CD4-positive, CD25-positive, alpha-beta regulatory T cell (primary cell): ENCODE results near the gene KCNK1. TPM values are rescaled to one million over a fixed set of nuclear protein-coding genes. Genes with fewer than 3 reads are reported as not detected.

Experiments
- ATAC-seq, 2 donors: fragments of 150-1000 bp; cut with Tn5 transposase; one replicate each; pipeline ENCODE4 v1.10.0; 2021; ENCODE audit warnings: low read depth in 2 of 2, moderate number of reproducible peaks in 2 of 2, moderate library complexity in 1 of 2
- DNase-seq, 3 donors: peaks; one replicate each; pipeline versions ENCODE4 v3.0.0 to v3.0.0-alpha.2; 2012 to 2022; ENCODE audit warnings: mixed read lengths in 1 of 3
- H3K27ac ChIP-seq: one replicate; pipeline ENCODE4 v1.7.0; 2013; ENCODE audit warnings: mild to moderate bottlenecking, low read length; ENCODE audit not compliant: insufficient read depth, poor library complexity, severe bottlenecking
- H3K27me3 ChIP-seq: one replicate; pipeline ENCODE4 v1.7.0; 2013; ENCODE audit warnings: low read length; ENCODE audit not compliant: control insufficient read depth, insufficient read depth
- H3K36me3 ChIP-seq: one replicate; pipeline ENCODE4 v1.7.0; 2013; ENCODE audit warnings: mild to moderate bottlenecking, low read length, moderate library complexity; ENCODE audit not compliant: control insufficient read depth, insufficient read depth
- H3K4me1 ChIP-seq: 2 replicates; pipeline ENCODE4 v1.7.0; 2013; ENCODE audit warnings: mild to moderate bottlenecking, low read length; ENCODE audit not compliant: insufficient read depth, control insufficient read depth, poor library complexity, severe bottlenecking
- H3K4me3 ChIP-seq: one replicate; pipeline ENCODE4 v1.7.0; 2013; ENCODE audit warnings: low read depth, mild to moderate bottlenecking, low read length, moderate library complexity
- H3K9me3 ChIP-seq, 2 experiments: 1 replicate in 1 of 2; 2 replicates in 1 of 2; pipeline ENCODE4 v1.7.0; 2013; ENCODE audit warnings: low read length in 2 of 2, mild to moderate bottlenecking in 1 of 2, moderate library complexity in 1 of 2; ENCODE audit not compliant: control insufficient read depth in 2 of 2
- H3K27ac Mint-ChIP-seq, 3 donors: one replicate each; pipeline ENCODE4 v1.8.0; 2020 to 2022; ENCODE audit warnings: mild to moderate bottlenecking in 3 of 3, mixed read lengths in 3 of 3, moderate library complexity in 2 of 3
- H3K27me3 Mint-ChIP-seq: one replicate; pipeline ENCODE4 v1.8.0; 2022; ENCODE audit warnings: mild to moderate bottlenecking, mixed read lengths
- H3K36me3 Mint-ChIP-seq: one replicate; pipeline ENCODE4 v1.8.0; 2020; ENCODE audit warnings: mixed read lengths
- H3K4me1 Mint-ChIP-seq, 4 donors: one replicate each; pipeline ENCODE4 v1.8.0; 2020 to 2022; ENCODE audit warnings: mixed read lengths in 4 of 4, mild to moderate bottlenecking in 1 of 4
- H3K4me3 Mint-ChIP-seq, 4 donors: one replicate each; pipeline ENCODE4 v1.8.0; 2020 to 2022; ENCODE audit warnings: mild to moderate bottlenecking in 4 of 4, mixed read lengths in 4 of 4, moderate library complexity in 3 of 4
- H3K9me3 Mint-ChIP-seq, 7 donors: one replicate each; pipeline ENCODE4 v1.8.0; 2020 to 2022; ENCODE audit warnings: mixed read lengths in 7 of 7, mild to moderate bottlenecking in 3 of 7, moderate library complexity in 2 of 7
- polyA plus RNA-seq, 4 donors: library from polyadenylated mRNA; unstranded; fragments of 300-500 nt; fragmentation: Illumina TruSeq; gene quantifications; one replicate each; pipeline ENCODE4 v1.2.3, GENCODE V29; 2021
- total RNA-seq: library from RNA; stranded (reverse); gene quantifications from one replicate; pipeline ENCODE4 v1.2.3, GENCODE V29; 2022

KCNK1 gene
- total and polyA plus RNA-seq, 5 donors from 2014 or later: 0.15 to 0.99 (median 0.21) TPM; not detected in 1

DNA sequence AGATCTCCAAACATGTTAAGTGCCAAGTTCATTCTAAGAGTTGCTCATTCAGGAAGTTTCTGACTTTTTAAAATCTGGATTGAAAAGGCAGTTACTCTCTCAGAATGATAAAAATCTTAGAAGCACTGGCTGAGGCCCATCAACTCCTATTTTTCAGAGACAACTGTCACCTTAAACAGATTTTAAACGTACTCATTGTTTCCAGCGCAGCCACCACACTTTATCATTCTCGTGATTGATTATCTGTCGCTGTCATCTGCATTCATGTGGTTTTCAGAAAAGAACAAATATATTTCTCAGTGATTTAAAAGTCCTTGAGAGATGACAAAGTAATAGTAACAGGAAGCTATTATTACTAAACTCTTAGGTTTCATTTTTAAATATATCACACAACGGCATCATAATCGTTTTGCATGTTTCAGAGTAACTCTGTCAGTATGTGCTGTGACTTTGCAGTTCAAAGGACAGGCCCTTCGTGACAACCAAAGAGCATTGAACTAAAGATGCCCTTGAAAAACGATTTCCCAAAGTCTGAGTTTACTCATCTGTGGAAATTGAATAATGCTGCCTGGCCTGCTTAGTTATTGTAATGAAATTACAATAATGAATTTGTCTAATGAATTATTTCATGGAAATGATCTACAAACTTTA, 14.9 kb upstream of the KCNK1 start:
- peak overlapping the region in 1 of 3 donors; percentile 11 for H3K27ac Mint-ChIP-seq
- no peaks in the 10 kb centered on the region for H3K27me3 ChIP-seq
- ATAC-seq: no peak
- peaks cover 7% of the 10 kb centered on the region for H3K27me3 Mint-ChIP-seq
- peaks cover 0 to 4% (median 0%) of the 10 kb centered on the region in 7 donors for H3K9me3 Mint-ChIP-seq
- H3K27ac ChIP-seq: no peak overlapping the region
- no peaks in the 10 kb centered on the region for H3K36me3 Mint-ChIP-seq
- no peaks in the 10 kb centered on the region for H3K36me3 ChIP-seq
- H3K9me3 ChIP-seq: no peaks in the 10 kb centered on the region
- peaks cover 0 to 22% (median 12%) of the 10 kb centered on the region in 4 donors for H3K4me1 Mint-ChIP-seq
- peak in 2 of 3 donors; percentile 9 to 50 for DNase-seq
- H3K4me3 ChIP-seq: peak overlapping the region; percentile 58
- peaks cover 7% of the 10 kb centered on the region for H3K4me1 ChIP-seq
- H3K4me3 Mint-ChIP-seq: peak overlapping the region in 1 of 4 donors; percentile 44

GRCh38 chr1:233599542-233600073, 14.3 kb upstream of the KCNK1 start:
- Histone ChIP-seq H3K9me3 (no peaks in the 10 kb centered on the region), H3K4me1 (peaks cover 7% of the 10 kb centered on the region), H3K27me3 (no peaks in the 10 kb centered on the region), H3K4me3 (peak overlapping the region; percentile 58), H3K27ac (no peak overlapping the region), H3K36me3 (no peaks in the 10 kb centered on the region)
- DNase-seq (no peak), ATAC-seq (no peak)
- Mint-ChIP-seq H3K4me3 (peak overlapping the region in 2 of 4 donors; percentile 21 to 44), H3K4me1 (peaks cover 0 to 22% (median 12%) of the 10 kb centered on the region in 4 donors), H3K27ac (no peak overlapping the region), H3K36me3 (no peaks in the 10 kb centered on the region), H3K27me3 (peaks cover 13% of the 10 kb centered on the region), H3K9me3 (peaks cover 0 to 4% (median 0%) of the 10 kb centered on the region in 7 donors)

DNA sequence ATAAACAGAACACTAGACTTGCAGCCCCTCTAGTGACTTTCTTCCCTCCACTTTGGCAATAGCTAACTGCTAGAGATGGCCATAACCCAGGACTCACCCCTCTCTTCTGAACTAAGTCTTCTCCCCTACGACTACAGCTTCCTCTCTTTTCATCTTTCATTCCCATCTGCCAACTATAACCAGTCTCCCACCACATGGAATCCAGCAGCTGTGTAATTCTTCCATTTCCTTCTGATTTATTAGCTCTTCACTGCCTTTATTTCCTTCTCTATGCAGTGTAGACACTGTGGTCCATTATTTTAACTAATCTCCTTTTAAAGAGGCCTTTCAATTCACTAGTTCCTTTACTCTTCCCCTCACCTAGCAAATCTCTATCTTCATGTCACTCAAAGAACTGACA, 13.4 kb upstream of the KCNK1 start:
- Histone ChIP-seq H3K27ac (no peak overlapping the region), H3K36me3 (no peaks in the 10 kb centered on the region), H3K27me3 (peaks cover 4% of the 10 kb centered on the region), H3K4me3 (no peak overlapping the region), H3K9me3 (peaks cover 0 to 2% of the 10 kb centered on the region in 2 experiments), H3K4me1 (peaks cover 7% of the 10 kb centered on the region)
- no peak overlapping the region for H3K4me3 Mint-ChIP-seq
- DNase-seq (no peak), ATAC-seq (no peak)
- H3K27ac Mint-ChIP-seq: peak overlapping the region in 1 of 3 donors; percentile 6
- H3K27me3 Mint-ChIP-seq: peaks cover 12% of the 10 kb centered on the region
- H3K9me3 Mint-ChIP-seq: peaks cover 0 to 4% (median 0%) of the 10 kb centered on the region in 7 donors
- peaks cover 0 to 22% (median 12%) of the 10 kb centered on the region in 4 donors for H3K4me1 Mint-ChIP-seq
- no peaks in the 10 kb centered on the region for H3K36me3 Mint-ChIP-seq

DNA sequence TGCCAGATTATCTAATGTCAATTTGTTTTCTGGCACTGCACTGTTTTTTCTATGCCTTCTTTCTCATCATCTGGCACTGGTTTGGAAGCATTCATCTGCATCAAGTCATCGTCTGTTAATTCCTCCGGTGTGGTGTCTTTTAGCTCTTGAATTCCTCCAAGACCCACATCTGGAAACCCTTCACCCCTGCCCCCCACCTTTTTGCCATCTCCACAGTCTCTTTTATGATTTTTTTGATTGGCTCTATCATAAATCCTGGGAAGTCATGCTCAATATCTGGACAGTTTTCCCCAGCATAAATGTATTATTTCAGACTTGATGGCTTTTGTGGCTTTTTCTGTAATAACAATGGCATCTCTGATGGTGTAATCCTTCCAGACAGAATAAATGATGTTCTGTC, 10.4 kb upstream of the KCNK1 start:
- H3K4me1 ChIP-seq: peaks cover 7% of the 10 kb centered on the region
- H3K27me3 Mint-ChIP-seq: peaks cover 19% of the 10 kb centered on the region
- peaks cover 6% of the 10 kb centered on the region for H3K27me3 ChIP-seq
- peaks cover 0 to 2% of the 10 kb centered on the region in 2 experiments for H3K9me3 ChIP-seq
- no peak overlapping the region for H3K4me3 ChIP-seq
- peaks cover 0 to 20% (median 10%) of the 10 kb centered on the region in 4 donors for H3K4me1 Mint-ChIP-seq
- no peak overlapping the region for H3K4me3 Mint-ChIP-seq
- H3K36me3 Mint-ChIP-seq: no peaks in the 10 kb centered on the region
- DNase-seq (no peak), ATAC-seq (no peak)
- peak overlapping the region in 1 of 3 donors; percentile 15 for H3K27ac Mint-ChIP-seq
- H3K36me3 ChIP-seq: no peaks in the 10 kb centered on the region
- H3K27ac ChIP-seq: no peak overlapping the region
- peaks cover 0 to 3% (median 0%) of the 10 kb centered on the region in 7 donors for H3K9me3 Mint-ChIP-seq

DNA sequence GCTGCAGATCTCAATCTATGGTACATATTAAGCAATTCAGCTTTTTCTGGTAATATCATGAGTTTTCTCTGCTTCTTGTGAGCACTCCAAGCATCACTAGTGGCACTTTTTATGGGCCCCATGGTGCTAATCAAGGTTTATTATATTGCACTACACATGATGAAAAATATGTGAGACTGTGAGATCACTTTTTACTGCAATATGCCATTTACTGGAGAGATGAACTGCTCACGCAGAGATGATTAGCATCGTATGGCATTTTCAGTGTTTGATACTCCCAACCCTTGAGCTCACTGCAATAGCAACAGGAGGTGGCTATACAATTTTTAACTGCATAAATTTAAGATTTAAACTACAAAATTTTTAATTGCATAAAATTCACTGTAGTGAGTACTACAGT, 8.7 kb upstream of the KCNK1 start:
- H3K27me3 Mint-ChIP-seq: peaks cover 32% of the 10 kb centered on the region
- peaks cover 0 to 4% (median 0%) of the 10 kb centered on the region in 7 donors for H3K9me3 Mint-ChIP-seq
- no peak overlapping the region for H3K4me3 ChIP-seq
- no peaks in the 10 kb centered on the region for H3K36me3 Mint-ChIP-seq
- no peaks in the 10 kb centered on the region for H3K4me1 ChIP-seq
- ATAC-seq: no peak
- DNase-seq: no peak
- peaks cover 0 to 5% (median 4%) of the 10 kb centered on the region in 4 donors for H3K4me1 Mint-ChIP-seq
- H3K27ac ChIP-seq: no peak overlapping the region
- H3K27me3 ChIP-seq: peaks cover 6% of the 10 kb centered on the region
- H3K4me3 Mint-ChIP-seq: no peak overlapping the region
- peaks cover 0 to 2% of the 10 kb centered on the region in 2 experiments for H3K9me3 ChIP-seq
- H3K27ac Mint-ChIP-seq: no peak overlapping the region
- H3K36me3 ChIP-seq: no peaks in the 10 kb centered on the region

DNA sequence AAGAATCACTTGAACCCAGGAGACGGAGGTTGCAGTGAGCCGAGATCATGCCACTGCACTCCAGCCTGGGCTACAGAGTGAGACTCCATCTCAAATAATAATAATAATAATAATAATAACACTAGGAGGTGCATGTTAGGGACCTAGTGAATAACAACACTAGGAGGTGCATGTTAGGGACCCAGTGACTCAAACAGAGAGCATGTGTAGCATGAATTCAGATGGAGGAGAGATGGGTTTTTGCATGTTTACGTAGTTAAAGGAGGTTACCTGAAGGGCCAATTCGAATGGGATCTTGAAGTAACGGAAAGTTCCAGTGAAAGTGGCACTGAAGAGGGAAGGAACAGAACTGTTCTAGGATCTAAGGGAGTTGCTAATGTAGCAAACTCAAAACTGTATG, 7.1 kb upstream of the KCNK1 start:
- H3K9me3 Mint-ChIP-seq: peaks cover 0 to 6% (median 0%) of the 10 kb centered on the region in 7 donors
- H3K4me3 Mint-ChIP-seq: no peak overlapping the region
- ATAC-seq (no peak), DNase-seq (no peak)
- no peak overlapping the region for H3K27ac Mint-ChIP-seq
- H3K36me3 ChIP-seq: no peaks in the 10 kb centered on the region
- no peak overlapping the region for H3K27ac ChIP-seq
- peaks cover 0 to 2% of the 10 kb centered on the region in 2 experiments for H3K9me3 ChIP-seq
- no peaks in the 10 kb centered on the region for H3K36me3 Mint-ChIP-seq
- H3K4me1 Mint-ChIP-seq: no peaks in the 10 kb centered on the region
- no peak overlapping the region for H3K4me3 ChIP-seq
- H3K4me1 ChIP-seq: no peaks in the 10 kb centered on the region
- H3K27me3 Mint-ChIP-seq: peaks cover 38% of the 10 kb centered on the region
- peaks cover 7% of the 10 kb centered on the region for H3K27me3 ChIP-seq

DNA sequence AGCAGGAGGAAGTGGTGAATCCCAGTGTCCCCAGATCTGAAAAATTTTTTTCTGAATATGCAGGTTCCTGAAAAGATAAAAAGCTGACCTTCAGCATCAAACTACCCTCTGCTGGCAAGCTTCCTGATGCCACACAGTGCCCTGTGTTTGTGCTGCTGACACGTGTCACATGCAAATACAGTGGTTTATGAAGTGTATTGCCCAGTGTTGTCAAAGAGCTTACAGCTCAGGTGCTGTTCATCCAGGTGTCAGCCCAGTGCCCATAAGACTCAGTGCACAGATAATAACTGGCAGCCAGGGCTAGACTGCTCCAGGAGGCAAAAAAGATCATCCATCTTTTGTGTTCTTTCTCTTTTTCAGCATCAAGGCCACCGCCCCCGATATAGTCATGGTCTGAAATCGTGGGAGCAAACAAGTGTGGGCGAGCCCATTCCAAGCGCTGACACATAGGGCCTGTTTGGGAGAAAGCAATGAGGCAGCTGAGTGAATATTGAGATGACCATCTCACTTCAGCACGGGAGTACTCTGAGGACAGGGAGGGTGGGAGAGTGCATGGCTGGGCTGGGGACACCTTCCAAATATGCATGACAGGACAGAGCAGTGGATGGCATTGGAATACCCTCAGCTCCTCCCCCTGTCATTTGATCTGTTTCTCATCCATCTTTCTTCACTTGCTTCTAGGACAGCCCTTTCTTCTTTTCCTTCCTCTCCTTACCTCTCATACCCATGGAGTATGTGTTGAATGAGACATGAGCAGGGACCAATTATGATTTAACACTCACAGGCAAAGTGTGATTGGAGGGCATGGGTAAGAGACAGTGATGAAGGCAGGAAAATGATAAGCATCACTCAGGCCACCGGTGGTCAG, 6.4 kb upstream of the KCNK1 start:
- Histone ChIP-seq H3K36me3 (no peaks in the 10 kb centered on the region), H3K4me3 (no peak overlapping the region), H3K4me1 (no peaks in the 10 kb centered on the region), H3K9me3 (peaks cover 0 to 2% of the 10 kb centered on the region in 2 experiments), H3K27me3 (peaks cover 12% of the 10 kb centered on the region), H3K27ac (no peak overlapping the region)
- H3K27me3 Mint-ChIP-seq: peaks cover 45% of the 10 kb centered on the region
- H3K4me1 Mint-ChIP-seq: no peaks in the 10 kb centered on the region
- peaks cover 0 to 9% (median 0%) of the 10 kb centered on the region in 7 donors for H3K9me3 Mint-ChIP-seq
- H3K27ac Mint-ChIP-seq: no peak overlapping the region
- DNase-seq (no peak), ATAC-seq (no peak)
- no peaks in the 10 kb centered on the region for H3K36me3 Mint-ChIP-seq
- no peak overlapping the region for H3K4me3 Mint-ChIP-seq
